Testis (tissue), 3 donors: ENCODE data around the gene KRTDAP. TPM values are rescaled to one million over a fixed set of nuclear protein-coding genes. Genes with fewer than 3 reads are reported as not detected.

Source experiments
- DNase-seq: peaks from one replicate; pipeline ENCODE4 v3.0.0-alpha.2; 2019
- H3K27ac ChIP-seq, 2 donors: fragments of 200-600 bp; sonication (generic); one replicate each; pipeline ENCODE4 v1.5.1; 2019
- H3K27me3 ChIP-seq: fragments of 200-600 bp; sonication (generic); one replicate; pipeline ENCODE4 v1.5.1; 2019
- H3K36me3 ChIP-seq: fragments of 200-600 bp; sonication (generic); one replicate; pipeline ENCODE4 v1.5.1; 2017; ENCODE audit warnings: low read depth; ENCODE audit errors: missing control alignments
- H3K4me1 ChIP-seq: fragments of 200-600 bp; sonication (generic); one replicate; pipeline ENCODE4 v1.5.1; 2019
- H3K4me3 ChIP-seq, 2 donors: fragments of 200-600 bp; sonication (generic); one replicate each; pipeline ENCODE4 v1.5.1; 2017 to 2019
- H3K9me3 ChIP-seq: fragments of 200-600 bp; sonication (generic); one replicate; pipeline ENCODE4 v1.5.1; 2017
- POLR2A ChIP-seq: fragments of 450-650 bp; IDR thresholded peaks from one replicate; pipeline ENCODE4 v1.6.1; 2017; ENCODE audit warnings: antibody characterized with exemption, mild to moderate bottlenecking, moderate library complexity
- WGBS, 2 donors: methylation state at CpG; one replicate each; pipeline ENCODE4 v1.1.5; 2018; 5-methylcytosine and 5-hydroxymethylcytosine counted together
- intact Hi-C: fragments of 100-400 bp; cut with DNase I; formaldehyde crosslinking; loops from one replicate; pipeline ENCODE4 v1.15.1; 2023; ENCODE audit warnings: low total_unique reads
- polyA plus RNA-seq: library from polyadenylated mRNA; stranded (reverse); fragments of 350-450 nt; fragmentation: Illumina TruSeq; extraction: RNeasy Lipid Tissue Mini Kit (QIAGEN cat#74804); gene quantifications from one replicate; pipeline ENCODE4 v1.2.3, GENCODE V29; 2014; ENCODE audit warnings: low read depth, low replicate concordance; ENCODE audit not compliant: insufficient read depth
- total RNA-seq, 2 donors: library from RNA; depleted of rRNA; stranded (reverse); fragments of >200 nt; gene quantifications; one replicate each; pipeline ENCODE4 v1.2.3, GENCODE V29; 2016
- TF ChIP-seq, protein P1 (sequence below), 3 experiments: fragments of 450-650 bp in 2 of 3; fragments of 200-600 bp in 1 of 3; sonication (generic) in 1 of 3; IDR thresholded peaks; one replicate each; pipeline ENCODE4 v1.5.1; 2016 to 2019; ENCODE audit warnings: antibody characterized with exemption in 3 of 3, mild to moderate bottlenecking in 2 of 3, moderate library complexity in 1 of 3

The KRTDAP gene
- total and polyA plus RNA-seq, 3 donors from 2014 or later: 2.7 to 14.5 (median 5.6) TPM

GRCh38 chr19:35521124-35521743 is 31.0 kb upstream of the KRTDAP start:
- Histone ChIP-seq H3K27me3 (no peaks in the 10 kb centered on the region), H3K4me3 (no peak overlapping the region), H3K27ac (no peak overlapping the region), H3K36me3 (no peaks in the 10 kb centered on the region), H3K4me1 (no peaks in the 10 kb centered on the region), H3K9me3 (no peaks in the 10 kb centered on the region)
- no peak for DNase-seq
- TF ChIP-seq, protein P1, sequence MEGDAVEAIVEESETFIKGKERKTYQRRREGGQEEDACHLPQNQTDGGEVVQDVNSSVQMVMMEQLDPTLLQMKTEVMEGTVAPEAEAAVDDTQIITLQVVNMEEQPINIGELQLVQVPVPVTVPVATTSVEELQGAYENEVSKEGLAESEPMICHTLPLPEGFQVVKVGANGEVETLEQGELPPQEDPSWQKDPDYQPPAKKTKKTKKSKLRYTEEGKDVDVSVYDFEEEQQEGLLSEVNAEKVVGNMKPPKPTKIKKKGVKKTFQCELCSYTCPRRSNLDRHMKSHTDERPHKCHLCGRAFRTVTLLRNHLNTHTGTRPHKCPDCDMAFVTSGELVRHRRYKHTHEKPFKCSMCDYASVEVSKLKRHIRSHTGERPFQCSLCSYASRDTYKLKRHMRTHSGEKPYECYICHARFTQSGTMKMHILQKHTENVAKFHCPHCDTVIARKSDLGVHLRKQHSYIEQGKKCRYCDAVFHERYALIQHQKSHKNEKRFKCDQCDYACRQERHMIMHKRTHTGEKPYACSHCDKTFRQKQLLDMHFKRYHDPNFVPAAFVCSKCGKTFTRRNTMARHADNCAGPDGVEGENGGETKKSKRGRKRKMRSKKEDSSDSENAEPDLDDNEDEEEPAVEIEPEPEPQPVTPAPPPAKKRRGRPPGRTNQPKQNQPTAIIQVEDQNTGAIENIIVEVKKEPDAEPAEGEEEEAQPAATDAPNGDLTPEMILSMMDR (IDR thresholded peaks at IDR 0.05): no peak
- TF ChIP-seq POLR2A: no peak
- intact Hi-C loops: no loop called here
- WGBS, 2 donors: 59 to 68% methylated on average over 16 of the region's 16 CpGs

- Histone ChIP-seq H3K4me3 (no peak overlapping the region), H3K27ac (no peak overlapping the region), H3K9me3 (no peaks in the 10 kb centered on the region), H3K36me3 (no peaks in the 10 kb centered on the region), H3K27me3 (no peaks in the 10 kb centered on the region), H3K4me1 (no peaks in the 10 kb centered on the region)
- intact Hi-C loops: no loop called here
- 60 to 69% methylated on average over 7 of the region's 7 CpGs for WGBS, 2 donors
- no peak for DNase-seq
- TF ChIP-seq, protein P1 (IDR thresholded peaks at IDR 0.05): no peak
- TF ChIP-seq POLR2A: no peak
These were observed 29.0 kb upstream of the KRTDAP start for GRCh38 chr19:35519291-35519690.

DNA sequence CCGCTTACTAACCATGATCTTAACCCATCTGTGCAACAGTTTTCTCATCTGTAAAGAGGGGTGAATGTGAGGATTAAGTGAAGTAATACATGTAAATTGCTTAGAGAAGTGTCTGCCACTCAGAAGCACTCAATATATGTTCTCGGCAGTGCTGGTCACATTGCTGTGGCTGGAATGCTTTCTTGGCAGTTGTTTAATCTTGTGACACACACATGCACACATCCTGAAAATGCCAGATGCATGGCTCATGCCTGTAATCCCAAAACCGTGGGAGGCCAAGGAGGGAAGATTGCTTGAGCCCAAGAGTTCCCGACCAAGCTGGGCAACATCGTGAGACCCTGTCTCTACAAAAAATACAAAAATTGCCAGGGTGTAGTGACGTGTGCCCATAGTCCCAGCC is 28.0 kb upstream of the KRTDAP start:
- H3K4me3 ChIP-seq: no peak overlapping the region

DNA sequence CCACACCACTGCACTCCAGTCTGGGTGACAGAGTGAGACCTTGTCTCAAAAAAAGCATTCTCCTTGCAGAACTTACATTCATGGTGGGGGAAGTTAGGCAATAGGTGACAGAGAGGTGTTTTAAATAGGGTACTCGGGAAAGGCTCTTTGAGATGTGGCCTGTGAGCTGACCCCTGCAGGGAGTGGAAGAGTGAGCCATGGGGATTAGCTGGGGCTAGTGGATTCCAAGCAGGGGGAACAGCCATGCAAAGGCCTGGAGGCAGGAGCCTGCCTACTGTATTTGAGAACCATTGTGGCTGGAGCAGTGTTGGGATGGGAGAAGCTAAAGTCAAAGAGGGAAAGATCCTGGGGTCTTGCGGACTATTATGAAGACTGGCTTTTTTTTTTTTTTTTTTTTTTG is 27.1 kb upstream of the KRTDAP start:
- no peaks in the 10 kb centered on the region for H3K4me1 ChIP-seq
- TF ChIP-seq POLR2A: no peak
- TF ChIP-seq, protein P1 (IDR thresholded peaks at IDR 0.05): no peak
- H3K9me3 ChIP-seq: no peaks in the 10 kb centered on the region
- H3K27ac ChIP-seq: no peak overlapping the region
- no peak overlapping the region for H3K4me3 ChIP-seq
- DNase-seq: no peak
- H3K27me3 ChIP-seq: no peaks in the 10 kb centered on the region
- 92% methylated on average over 2 of the region's 2 CpGs for WGBS, 2 donors
- intact Hi-C loops: no loop called here
- no peaks in the 10 kb centered on the region for H3K36me3 ChIP-seq

More for the DNA sequence above, 28.0 kb upstream of the KRTDAP start:
- no peak overlapping the region for H3K27ac ChIP-seq
- DNase-seq: no peak
- no peaks in the 10 kb centered on the region for H3K4me1 ChIP-seq
- H3K36me3 ChIP-seq: no peaks in the 10 kb centered on the region
- intact Hi-C loops: no loop called here
- WGBS, 2 donors: 67 to 70% methylated on average over 6 of the region's 6 CpGs
- H3K27me3 ChIP-seq: no peaks in the 10 kb centered on the region
- TF ChIP-seq, protein P1 (IDR thresholded peaks at IDR 0.05): no peak
- no peak for TF ChIP-seq POLR2A
- no peaks in the 10 kb centered on the region for H3K9me3 ChIP-seq

DNA sequence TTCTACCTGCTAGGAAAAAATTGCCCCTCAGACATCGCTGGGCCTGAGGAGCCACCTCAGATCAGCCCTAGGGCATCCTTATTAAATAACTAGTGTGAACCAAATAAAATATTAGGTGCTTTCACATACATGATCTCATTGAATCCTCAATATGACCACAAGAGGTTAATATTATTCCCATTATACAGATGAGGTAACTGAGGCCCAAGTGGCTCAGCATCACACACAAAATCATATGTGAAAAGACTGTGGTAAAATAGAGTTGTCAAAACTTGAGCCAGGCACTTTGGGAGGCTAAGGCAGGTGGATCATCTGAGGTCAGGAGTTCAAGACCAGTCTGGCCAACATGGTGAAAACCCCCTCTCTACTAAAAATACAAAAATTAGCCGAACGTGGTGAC is 26.0 kb upstream of the KRTDAP start:
- DNase-seq: no peak
- Histone ChIP-seq H3K4me1 (no peaks in the 10 kb centered on the region), H3K9me3 (no peaks in the 10 kb centered on the region), H3K4me3 (no peak overlapping the region), H3K36me3 (no peaks in the 10 kb centered on the region), H3K27me3 (no peaks in the 10 kb centered on the region), H3K27ac (no peak overlapping the region)
- intact Hi-C loops: no loop called here
- TF ChIP-seq POLR2A: no peak
- TF ChIP-seq, protein P1 (IDR thresholded peaks at IDR 0.05): no peak
- WGBS, 2 donors: 80 to 87% methylated on average over 3 of the region's 3 CpGs
